Left ventricle myocardium inferior (tissue), 1 donor: ENCODE results near the gene MLXIP. TPM values are rescaled to one million over a fixed set of nuclear protein-coding genes. Genes with fewer than 3 reads are reported as not detected.
A peak's percentile ranks its signal among the peaks of the same experiment; 100 is the strongest.

Experiments used
- DNase-seq: peaks from one replicate; pipeline ENCODE4 v3.0.0-alpha.2; 2020
- H3K27ac ChIP-seq: fragments of 200-600 bp; replicated peaks from 2 replicates; pipeline ENCODE4 v1.8.0; 2021
- H3K27me3 ChIP-seq: fragments of 200-600 bp; 2 replicates; pipeline ENCODE4 v1.8.0; 2021; ENCODE audit warnings: low read depth
- H3K36me3 ChIP-seq: fragments of 200-600 bp; 2 replicates; pipeline ENCODE4 v1.8.0; 2021
- H3K4me1 ChIP-seq: fragments of 200-600 bp; 2 replicates; pipeline ENCODE4 v1.8.0; 2021
- H3K4me3 ChIP-seq: fragments of 200-600 bp; 2 replicates; pipeline ENCODE4 v1.8.0; 2021; ENCODE audit warnings: mild to moderate bottlenecking, moderate library complexity
- H3K9me3 ChIP-seq: fragments of 200-600 bp; replicated peaks from 2 replicates; pipeline ENCODE4 v1.8.0; 2021
- CTCF ChIP-seq: fragments of 200-600 bp; IDR thresholded peaks from 2 replicates; pipeline ENCODE4 v1.8.0; 2021; ENCODE audit warnings: antibody characterized with exemption, mild to moderate bottlenecking, borderline replicate concordance
- intact Hi-C: fragments of 100-400 bp; cut with micrococcal nuclease; formaldehyde crosslinking; loops from one replicate; pipeline ENCODE4 v1.11.0; 2022
- total RNA-seq: library from RNA; stranded (reverse); fragmentation: NEBNext Ultra II Directional; extraction: Animal tissue kit (Norgen Biotek cat#: 25700); gene quantifications from one replicate; pipeline ENCODE4 v1.2.1, GENCODE V29; 2021
- donor health status: DM: no; HTN: yes; CAD: no; lungs with severe emphysema.

The MLXIP gene
- total RNA-seq, 1 donor from 2014 or later: 16.7 TPM

DNA sequence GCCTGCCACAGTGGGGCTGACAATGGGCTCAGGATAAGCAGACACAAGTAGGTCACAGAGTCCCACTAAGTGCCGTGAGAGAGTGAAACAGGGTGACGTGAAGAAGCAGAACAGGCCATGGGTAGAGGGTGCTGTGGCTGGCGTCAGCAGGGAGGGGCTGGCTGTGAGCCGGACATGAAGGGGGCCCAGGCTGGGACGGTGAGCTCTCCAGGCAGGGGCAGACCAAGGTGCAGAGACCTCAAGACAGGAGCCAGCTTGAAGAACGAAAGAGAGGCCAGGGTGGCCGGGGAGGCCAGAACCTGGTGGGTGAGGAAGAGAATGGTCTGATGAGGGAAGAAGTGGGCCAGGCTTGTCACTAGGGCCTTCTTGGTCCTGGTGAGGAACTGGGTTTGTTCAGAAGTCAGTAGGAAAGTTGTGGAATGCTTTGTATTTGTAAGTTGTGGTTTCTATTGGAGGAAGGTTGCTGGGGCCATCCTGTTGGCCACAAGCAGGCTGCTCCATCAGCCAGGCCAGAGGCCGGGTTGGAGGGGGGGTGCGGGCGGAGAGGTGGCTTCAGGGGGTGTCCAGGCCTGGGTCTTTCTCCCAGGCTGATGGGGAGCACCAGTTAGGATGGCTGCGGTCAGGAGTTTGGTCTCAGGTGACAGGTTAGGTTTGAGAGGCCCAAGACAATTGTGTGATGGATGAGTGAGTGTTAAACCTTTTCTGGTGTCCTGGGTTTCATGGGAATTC, 21.4 kb upstream of the MLXIP start:
- Histone ChIP-seq H3K36me3 (peaks cover 47% of the 10 kb centered on the region), H3K27ac (no peak overlapping the region), H3K9me3 (no peaks in the 10 kb centered on the region), H3K27me3 (no peaks in the 10 kb centered on the region), H3K4me1 (peaks cover 24% of the 10 kb centered on the region), H3K4me3 (no peak overlapping the region)
- no peak for DNase-seq
- intact Hi-C loops: no loop called here
- no peak for TF ChIP-seq CTCF

DNA sequence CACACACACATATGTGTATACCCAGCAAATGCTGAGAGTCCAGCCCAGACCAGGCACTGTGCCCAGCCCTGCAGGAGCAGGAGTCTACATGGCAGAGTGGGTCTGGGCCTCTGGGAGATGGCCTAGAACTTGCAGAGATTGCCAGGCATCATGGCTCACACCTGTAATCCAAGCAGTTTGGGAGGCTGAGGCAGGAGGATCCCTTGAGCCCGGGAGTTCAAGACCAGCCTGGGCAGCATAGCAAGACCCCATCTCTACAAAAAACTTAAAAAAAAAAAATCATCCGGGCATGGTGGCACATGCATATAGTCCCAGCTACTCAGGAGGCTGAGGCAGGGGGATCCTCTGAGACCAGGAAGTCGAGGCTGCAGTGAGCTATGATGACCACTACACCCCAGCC, 20.8 kb upstream of the MLXIP start:
- intact Hi-C loops: no loop called here
- no peak for TF ChIP-seq CTCF
- Histone ChIP-seq H3K4me3 (no peak overlapping the region), H3K27me3 (no peaks in the 10 kb centered on the region), H3K27ac (no peak overlapping the region), H3K36me3 (peaks cover 47% of the 10 kb centered on the region), H3K4me1 (peaks cover 26% of the 10 kb centered on the region), H3K9me3 (no peaks in the 10 kb centered on the region)
- DNase-seq: no peak

DNA sequence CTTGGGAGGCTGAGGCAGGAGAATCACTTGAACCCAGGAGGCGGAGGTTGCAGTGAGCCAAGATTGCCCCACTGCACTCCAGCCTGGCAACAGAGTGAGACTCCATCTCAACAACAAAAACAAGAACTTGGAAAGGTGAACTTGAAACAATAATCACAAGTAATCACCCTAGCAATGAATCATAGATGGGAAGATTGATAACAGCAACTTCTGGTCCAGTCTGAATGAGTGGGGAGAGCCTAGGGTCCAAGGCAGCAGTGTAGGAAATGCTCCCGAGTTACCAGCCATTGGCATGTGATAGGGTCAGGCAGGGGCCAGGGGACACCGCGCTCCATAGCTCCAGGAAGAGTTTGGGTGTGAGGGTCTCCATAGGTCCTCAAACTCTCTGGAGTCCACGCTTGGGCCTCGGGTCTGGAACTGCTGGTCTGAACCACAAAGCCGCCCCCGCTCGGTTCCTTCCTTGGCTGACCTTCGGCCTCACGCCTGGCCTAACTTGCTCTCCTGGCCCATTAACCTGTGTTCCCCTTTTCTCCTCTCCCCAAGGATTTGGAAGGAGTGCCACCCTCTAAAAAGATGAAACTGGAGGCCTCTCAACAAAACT, 19.9 kb upstream of the MLXIP start:
- Histone ChIP-seq H3K9me3 (no peaks in the 10 kb centered on the region), H3K4me3 (no peak overlapping the region), H3K27ac (no peak overlapping the region), H3K36me3 (peaks cover 47% of the 10 kb centered on the region), H3K27me3 (no peaks in the 10 kb centered on the region), H3K4me1 (peaks cover 35% of the 10 kb centered on the region)
- intact Hi-C loops: no loop called here
- no peak for TF ChIP-seq CTCF
- no peak for DNase-seq

DNA sequence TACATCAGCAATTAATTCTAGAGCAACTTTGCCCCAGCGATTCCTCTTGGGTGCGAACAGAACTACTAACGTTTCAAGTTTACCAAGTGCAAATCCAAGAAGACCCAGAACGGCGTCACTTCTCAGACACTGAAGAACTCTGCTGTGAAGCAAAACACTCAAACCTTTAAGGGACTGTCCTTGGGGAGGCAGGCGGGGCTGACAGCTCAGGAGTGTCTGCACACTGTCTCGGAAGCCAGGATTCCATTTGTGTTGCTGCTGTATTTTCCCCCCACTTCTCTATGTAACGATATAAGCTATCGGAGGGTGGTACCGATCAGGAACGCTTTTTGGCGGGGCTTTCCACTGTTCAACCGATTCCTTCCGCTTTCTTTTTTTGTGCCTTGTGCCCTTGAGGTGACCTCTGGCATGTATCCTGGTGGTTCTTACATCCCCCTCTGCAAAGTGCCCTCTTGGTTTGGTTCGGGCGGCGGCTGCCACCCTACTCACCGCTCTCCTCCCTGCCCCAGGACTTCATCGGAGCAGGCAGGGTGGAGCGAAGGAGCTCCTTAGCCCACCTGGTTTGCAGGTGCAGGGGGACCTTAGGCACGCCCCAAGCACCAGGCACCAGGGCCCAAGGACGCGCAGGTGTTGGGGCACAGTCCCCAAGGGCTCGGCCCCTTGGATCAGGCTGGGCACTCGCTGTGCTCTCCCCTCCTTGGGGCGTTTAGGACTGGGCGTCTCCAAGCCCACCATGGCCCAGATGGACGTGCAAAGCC, 19.2 kb upstream of the MLXIP start:
- intact Hi-C loops: no loop called here
- Histone ChIP-seq H3K4me1 (peaks cover 37% of the 10 kb centered on the region), H3K4me3 (no peak overlapping the region), H3K9me3 (no peaks in the 10 kb centered on the region), H3K27ac (peak overlapping the region; percentile 31), H3K27me3 (no peaks in the 10 kb centered on the region), H3K36me3 (peaks cover 47% of the 10 kb centered on the region)
- no peak for DNase-seq
- no peak for TF ChIP-seq CTCF

DNA sequence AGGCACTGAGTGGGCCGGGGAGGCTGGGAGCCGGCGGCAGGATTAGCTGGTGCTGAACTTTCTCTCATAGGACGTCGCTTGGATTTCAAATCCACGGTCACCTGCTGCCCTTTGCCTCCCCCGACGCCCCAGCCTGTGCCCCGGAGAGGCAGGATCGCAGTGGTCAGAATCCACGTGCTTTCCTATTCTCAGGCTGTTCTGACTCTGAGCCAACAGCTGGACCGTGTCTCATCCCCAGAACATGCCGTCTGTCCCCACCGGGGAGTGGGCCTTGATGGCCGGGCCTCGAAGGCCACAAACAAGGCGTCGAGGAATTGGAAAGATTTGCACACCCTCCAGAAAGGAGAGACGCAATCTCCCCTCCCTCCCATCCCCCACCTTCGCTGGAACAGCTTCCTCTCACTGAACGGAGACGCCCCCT, 18.5 kb upstream of the MLXIP start:
- no peak for TF ChIP-seq CTCF
- DNase-seq: peak; percentile 29
- peaks cover 41% of the 10 kb centered on the region for H3K4me1 ChIP-seq
- no peak overlapping the region for H3K4me3 ChIP-seq
- H3K27me3 ChIP-seq: no peaks in the 10 kb centered on the region
- peaks cover 43% of the 10 kb centered on the region for H3K36me3 ChIP-seq
- H3K27ac ChIP-seq: peak overlapping the region; percentile 31
- no peaks in the 10 kb centered on the region for H3K9me3 ChIP-seq
- intact Hi-C loops: no loop called here
